ENCODE results near the gene DLG2.

Gene DLG2

GRCh38 chr11:84214557-84214956 is 1412.6 kb downstream of the DLG2 start:
- no peak for DNase-seq (ENCODE audit: low spot score)

GRCh38 chr11:84212468-84213390 is 1414.4 kb downstream of the DLG2 start:
- H3K4me3 Mint-ChIP-seq: no peak overlapping the region
- no peak for DNase-seq (ENCODE audit: low spot score)
- no peaks in the 10 kb centered on the region for H3K27me3 Mint-ChIP-seq (ENCODE audit: low read depth)
- H3K4me1 Mint-ChIP-seq (ENCODE audit: low read depth): no peaks in the 10 kb centered on the region
- no peak overlapping the region for H3K27ac Mint-ChIP-seq
- H3K9me3 Mint-ChIP-seq: peaks cover 12% of the 10 kb centered on the region
- no peaks in the 10 kb centered on the region for H3K36me3 Mint-ChIP-seq (ENCODE audit: low read depth)

More at GRCh38 chr11:84214557-84214956, 1412.6 kb downstream of the DLG2 start:
- H3K27ac Mint-ChIP-seq: no peak overlapping the region
- H3K4me3 Mint-ChIP-seq: no peak overlapping the region
- peaks cover 10% of the 10 kb centered on the region for H3K9me3 Mint-ChIP-seq
- no peaks in the 10 kb centered on the region for H3K27me3 Mint-ChIP-seq (ENCODE audit: low read depth)
- no peaks in the 10 kb centered on the region for H3K36me3 Mint-ChIP-seq (ENCODE audit: low read depth)
- H3K4me1 Mint-ChIP-seq (ENCODE audit: low read depth): no peaks in the 10 kb centered on the region

GRCh38 chr11:84211896-84212295 is 1415.2 kb downstream of the DLG2 start:
- no peaks in the 10 kb centered on the region for H3K4me1 Mint-ChIP-seq (ENCODE audit: low read depth)
- no peak overlapping the region for H3K27ac Mint-ChIP-seq
- H3K27me3 Mint-ChIP-seq (ENCODE audit: low read depth): no peaks in the 10 kb centered on the region
- H3K9me3 Mint-ChIP-seq: peaks cover 9% of the 10 kb centered on the region
- H3K4me3 Mint-ChIP-seq: no peak overlapping the region
- DNase-seq (ENCODE audit: low spot score): no peak
- H3K36me3 Mint-ChIP-seq (ENCODE audit: low read depth): no peaks in the 10 kb centered on the region

GRCh38 chr11:84194696-84195095 is 1432.4 kb downstream of the DLG2 start:
- Mint-ChIP-seq H3K36me3 (ENCODE audit: low read depth) (no peaks in the 10 kb centered on the region), H3K27ac (no peak overlapping the region), H3K9me3 (peaks cover 27% of the 10 kb centered on the region), H3K4me1 (ENCODE audit: low read depth) (no peaks in the 10 kb centered on the region), H3K27me3 (ENCODE audit: low read depth) (no peaks in the 10 kb centered on the region), H3K4me3 (no peak overlapping the region)
- no peak for DNase-seq (ENCODE audit: low spot score)

GRCh38 chr11:84193706-84194105 is 1433.4 kb downstream of the DLG2 start:
- Mint-ChIP-seq H3K4me1 (ENCODE audit: low read depth) (no peaks in the 10 kb centered on the region), H3K9me3 (peaks cover 24% of the 10 kb centered on the region), H3K4me3 (no peak overlapping the region), H3K27ac (no peak overlapping the region), H3K27me3 (ENCODE audit: low read depth) (no peaks in the 10 kb centered on the region), H3K36me3 (ENCODE audit: low read depth) (no peaks in the 10 kb centered on the region)
- no peak for DNase-seq (ENCODE audit: low spot score)

GRCh38 chr11:84188521-84188920 is 1438.6 kb downstream of the DLG2 start:
- no peak overlapping the region for H3K4me3 Mint-ChIP-seq
- H3K36me3 Mint-ChIP-seq (ENCODE audit: low read depth): no peaks in the 10 kb centered on the region
- H3K27me3 Mint-ChIP-seq (ENCODE audit: low read depth): no peaks in the 10 kb centered on the region
- no peak for DNase-seq (ENCODE audit: low spot score)
- no peak overlapping the region for H3K27ac Mint-ChIP-seq
- H3K4me1 Mint-ChIP-seq (ENCODE audit: low read depth): no peaks in the 10 kb centered on the region
- peaks cover 11% of the 10 kb centered on the region for H3K9me3 Mint-ChIP-seq

GRCh38 chr11:84173078-84173477 is 1454.1 kb downstream of the DLG2 start:
- Mint-ChIP-seq H3K4me3 (no peak overlapping the region), H3K27me3 (ENCODE audit: low read depth) (no peaks in the 10 kb centered on the region), H3K9me3 (peaks cover 30% of the 10 kb centered on the region), H3K27ac (no peak overlapping the region), H3K4me1 (ENCODE audit: low read depth) (no peaks in the 10 kb centered on the region), H3K36me3 (ENCODE audit: low read depth) (no peaks in the 10 kb centered on the region)
- DNase-seq (ENCODE audit: low spot score): no peak

GRCh38 chr11:84165139-84165538 is 1462.0 kb downstream of the DLG2 start:
- no peak for DNase-seq (ENCODE audit: low spot score)
- H3K9me3 Mint-ChIP-seq: peaks cover 19% of the 10 kb centered on the region
- no peaks in the 10 kb centered on the region for H3K4me1 Mint-ChIP-seq (ENCODE audit: low read depth)
- no peak overlapping the region for H3K27ac Mint-ChIP-seq
- H3K36me3 Mint-ChIP-seq (ENCODE audit: low read depth): no peaks in the 10 kb centered on the region
- H3K4me3 Mint-ChIP-seq: no peak overlapping the region
- H3K27me3 Mint-ChIP-seq (ENCODE audit: low read depth): no peaks in the 10 kb centered on the region

- DNase-seq (ENCODE audit: low spot score): no peak
- Mint-ChIP-seq H3K27ac (no peak overlapping the region), H3K36me3 (ENCODE audit: low read depth) (no peaks in the 10 kb centered on the region), H3K4me3 (no peak overlapping the region), H3K9me3 (peaks cover 17% of the 10 kb centered on the region), H3K27me3 (ENCODE audit: low read depth) (no peaks in the 10 kb centered on the region), H3K4me1 (ENCODE audit: low read depth) (no peaks in the 10 kb centered on the region)
These were observed 1462.4 kb downstream of the DLG2 start for GRCh38 chr11:84164728-84165127.

GRCh38 chr11:84163116-84163515 is 1464.0 kb downstream of the DLG2 start:
- no peak overlapping the region for H3K27ac Mint-ChIP-seq
- no peaks in the 10 kb centered on the region for H3K36me3 Mint-ChIP-seq (ENCODE audit: low read depth)
- H3K27me3 Mint-ChIP-seq (ENCODE audit: low read depth): no peaks in the 10 kb centered on the region
- peaks cover 14% of the 10 kb centered on the region for H3K9me3 Mint-ChIP-seq
- H3K4me3 Mint-ChIP-seq: no peak overlapping the region
- no peak for DNase-seq (ENCODE audit: low spot score)
- H3K4me1 Mint-ChIP-seq (ENCODE audit: low read depth): no peaks in the 10 kb centered on the region

- H3K27ac Mint-ChIP-seq: no peak overlapping the region
- no peak for DNase-seq (ENCODE audit: low spot score)
- H3K4me1 Mint-ChIP-seq (ENCODE audit: low read depth): no peaks in the 10 kb centered on the region
- no peaks in the 10 kb centered on the region for H3K27me3 Mint-ChIP-seq (ENCODE audit: low read depth)
- no peaks in the 10 kb centered on the region for H3K36me3 Mint-ChIP-seq (ENCODE audit: low read depth)
- H3K9me3 Mint-ChIP-seq: peaks cover 28% of the 10 kb centered on the region
- no peak overlapping the region for H3K4me3 Mint-ChIP-seq
These were observed 1469.5 kb downstream of the DLG2 start for GRCh38 chr11:84157639-84158038.

- no peaks in the 10 kb centered on the region for H3K4me1 Mint-ChIP-seq (ENCODE audit: low read depth)
- no peak overlapping the region for H3K27ac Mint-ChIP-seq
- no peaks in the 10 kb centered on the region for H3K27me3 Mint-ChIP-seq (ENCODE audit: low read depth)
- no peaks in the 10 kb centered on the region for H3K36me3 Mint-ChIP-seq (ENCODE audit: low read depth)
- H3K4me3 Mint-ChIP-seq: no peak overlapping the region
- no peak for DNase-seq (ENCODE audit: low spot score)
- H3K9me3 Mint-ChIP-seq: peaks cover 22% of the 10 kb centered on the region
These were observed 1480.3 kb downstream of the DLG2 start for GRCh38 chr11:84146826-84147225.

GRCh38 chr11:84145616-84146185 is 1481.4 kb downstream of the DLG2 start:
- H3K36me3 Mint-ChIP-seq (ENCODE audit: low read depth): no peaks in the 10 kb centered on the region
- no peak for DNase-seq (ENCODE audit: low spot score)
- H3K27me3 Mint-ChIP-seq (ENCODE audit: low read depth): no peaks in the 10 kb centered on the region
- peaks cover 11% of the 10 kb centered on the region for H3K9me3 Mint-ChIP-seq
- no peaks in the 10 kb centered on the region for H3K4me1 Mint-ChIP-seq (ENCODE audit: low read depth)
- H3K27ac Mint-ChIP-seq: no peak overlapping the region
- no peak overlapping the region for H3K4me3 Mint-ChIP-seq

- no peaks in the 10 kb centered on the region for H3K27me3 Mint-ChIP-seq (ENCODE audit: low read depth)
- no peak overlapping the region for H3K27ac Mint-ChIP-seq
- H3K36me3 Mint-ChIP-seq (ENCODE audit: low read depth): no peaks in the 10 kb centered on the region
- H3K4me3 Mint-ChIP-seq: no peak overlapping the region
- DNase-seq (ENCODE audit: low spot score): no peak
- H3K9me3 Mint-ChIP-seq: peaks cover 8% of the 10 kb centered on the region
- no peaks in the 10 kb centered on the region for H3K4me1 Mint-ChIP-seq (ENCODE audit: low read depth)
These were observed 1482.6 kb downstream of the DLG2 start for GRCh38 chr11:84144531-84144930.

All from T-helper 2 cell treated with Interferon-gamma antibody and Interleukin-4, amounts not matched to agents 5 μg/mL and 100 μg/mL, for 36 hours (primary cell).